Measurements from ENCODE around the gene PPM1F. TPM values are rescaled to one million over a fixed set of nuclear protein-coding genes. Genes with fewer than 3 reads are reported as not detected.

PPM1F gene
- total RNA-seq, 1 experiment from 2014 or later = 28.6 TPM

DNA sequence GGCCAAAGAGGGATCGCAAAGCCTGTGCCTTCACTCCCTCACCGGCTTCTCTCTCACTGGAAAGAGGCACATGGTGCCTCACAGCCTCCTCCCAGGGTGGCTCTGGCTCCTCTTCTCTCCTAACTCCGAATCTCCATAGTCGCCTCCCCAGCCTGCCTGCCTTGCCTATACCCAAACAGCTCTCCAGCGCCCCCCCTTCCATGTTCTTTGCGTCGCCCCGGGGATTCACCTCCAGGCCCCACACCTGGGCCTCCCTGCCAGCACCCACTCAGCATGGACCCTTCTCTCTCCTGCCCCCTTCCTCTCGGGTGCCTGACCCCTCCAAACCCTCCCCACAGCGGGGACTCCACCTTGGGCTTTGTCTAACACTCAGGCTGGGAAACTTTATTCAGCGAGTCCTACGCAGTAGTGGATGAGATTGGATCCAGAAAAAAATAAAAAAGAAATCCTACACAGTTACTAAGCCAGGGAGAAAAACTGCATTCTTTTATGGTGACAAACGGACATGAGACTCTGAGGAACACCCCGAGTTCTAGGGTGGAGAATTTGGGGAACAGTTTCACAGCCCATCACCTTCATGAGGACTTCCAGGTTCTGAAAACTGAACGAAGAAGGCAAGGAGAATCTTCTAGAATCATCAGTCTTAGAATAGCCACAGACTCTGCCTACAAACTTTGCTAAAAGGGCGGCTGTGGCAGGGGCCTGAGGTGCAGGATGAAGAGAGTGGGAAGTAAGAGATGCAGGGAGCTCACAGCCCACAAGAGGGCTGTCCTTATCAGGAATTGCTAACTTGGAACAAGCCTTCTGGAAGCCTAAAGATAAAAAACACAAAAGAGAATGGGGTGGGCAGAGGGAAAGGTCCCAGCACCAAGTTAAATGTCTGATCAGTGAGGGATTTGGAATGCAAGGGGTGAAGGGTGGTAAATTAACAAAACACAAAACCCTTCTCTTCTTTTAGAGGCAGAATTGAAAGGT lies 5.3 kb downstream of the PPM1F start:
- Mint-ChIP-seq H3K27ac (peak overlapping the region; percentile 61), H3K27me3 (ENCODE audit: low read depth) (peaks cover 14% of the 10 kb centered on the region), H3K9me3 (no peaks in the 10 kb centered on the region), H3K4me1 (peaks cover 24% of the 10 kb centered on the region), H3K36me3 (peaks cover 6% of the 10 kb centered on the region), H3K4me3 (no peak overlapping the region)
- TF ChIP-seq, protein P1, sequence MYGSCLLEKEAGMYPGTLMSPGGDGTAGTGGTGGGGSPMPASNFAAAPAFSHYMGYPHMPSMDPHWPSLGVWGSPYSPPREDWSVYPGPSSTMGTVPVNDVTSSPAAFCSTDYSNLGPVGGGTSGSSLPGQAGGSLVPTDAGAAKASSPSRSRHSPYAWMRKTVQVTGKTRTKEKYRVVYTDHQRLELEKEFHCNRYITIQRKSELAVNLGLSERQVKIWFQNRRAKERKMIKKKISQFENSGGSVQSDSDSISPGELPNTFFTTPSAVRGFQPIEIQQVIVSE (CRISPR knock-in tag; IDR thresholded peaks at IDR 0.05; ENCODE audit: borderline replicate concordance) = no peak
- peak; percentile 90 for TF ChIP-seq ZNF423 (CRISPR knock-in tag; IDR thresholded peaks at IDR 0.05)
- POLR2A ChIA-PET = no interaction called here
- CTCF ChIA-PET = interaction anchor here (0.6 to 9.1 kb wide), 25 partner anchors 9 to 304 kb away, joined by 3 to 121 read pairs (median 4); partner anchors contain the start of genes PPIL2 and SDF2L1
- peak; percentile 69 for ATAC-seq
- peak; percentile 65 for DNase-seq (ENCODE audit: low spot score)

DNA sequence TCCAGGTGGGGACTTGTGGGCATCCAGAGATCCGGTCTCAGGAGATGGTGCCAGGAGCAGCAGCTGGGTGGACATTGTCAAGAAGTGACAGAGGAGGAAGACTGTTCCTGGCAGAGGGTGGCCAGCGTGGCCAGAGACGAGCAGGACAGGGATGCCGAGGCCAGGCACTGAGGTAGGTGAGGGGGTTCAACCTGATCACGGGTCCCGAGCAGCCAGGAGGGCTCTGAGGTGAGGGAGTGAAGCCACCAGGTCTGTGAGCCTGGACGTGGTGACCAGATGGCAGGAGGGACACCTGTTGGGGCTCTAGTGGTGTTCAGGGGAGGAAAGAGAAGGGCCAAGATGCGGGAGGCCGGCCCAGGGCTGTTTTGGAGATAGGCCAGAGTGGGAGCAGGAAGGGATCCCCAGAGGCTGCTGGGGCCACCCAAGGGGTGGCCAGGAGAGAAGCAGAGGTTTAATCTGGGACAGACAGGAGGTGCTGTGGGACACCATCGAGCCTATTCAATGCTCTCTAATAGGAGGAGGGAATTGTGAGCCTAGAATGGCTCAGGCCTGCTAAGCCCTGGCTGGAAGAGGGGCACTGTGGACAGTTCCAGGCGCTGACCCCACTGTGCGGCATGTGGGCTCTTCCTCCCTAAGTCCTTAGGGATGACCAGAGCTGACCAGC lies 6.3 kb downstream of the PPM1F start:
- ChIA-PET CTCF (interaction anchor here (0.6 to 9.1 kb wide), 10 partner anchors 8 to 304 kb away, joined by 3 to 121 read pairs (median 3); partner anchors contain the start of gene SDF2L1), POLR2A (no interaction called here)
- ATAC-seq (peak; percentile 22; the same call in 1 of the 2 replicates), DNase-seq (ENCODE audit: low spot score) (no peak)
- H3K4me3 Mint-ChIP-seq = no peak overlapping the region
- H3K27me3 Mint-ChIP-seq (ENCODE audit: low read depth) = peaks cover 8% of the 10 kb centered on the region
- peaks cover 17% of the 10 kb centered on the region for H3K4me1 Mint-ChIP-seq
- TF ChIP-seq, protein P2, sequence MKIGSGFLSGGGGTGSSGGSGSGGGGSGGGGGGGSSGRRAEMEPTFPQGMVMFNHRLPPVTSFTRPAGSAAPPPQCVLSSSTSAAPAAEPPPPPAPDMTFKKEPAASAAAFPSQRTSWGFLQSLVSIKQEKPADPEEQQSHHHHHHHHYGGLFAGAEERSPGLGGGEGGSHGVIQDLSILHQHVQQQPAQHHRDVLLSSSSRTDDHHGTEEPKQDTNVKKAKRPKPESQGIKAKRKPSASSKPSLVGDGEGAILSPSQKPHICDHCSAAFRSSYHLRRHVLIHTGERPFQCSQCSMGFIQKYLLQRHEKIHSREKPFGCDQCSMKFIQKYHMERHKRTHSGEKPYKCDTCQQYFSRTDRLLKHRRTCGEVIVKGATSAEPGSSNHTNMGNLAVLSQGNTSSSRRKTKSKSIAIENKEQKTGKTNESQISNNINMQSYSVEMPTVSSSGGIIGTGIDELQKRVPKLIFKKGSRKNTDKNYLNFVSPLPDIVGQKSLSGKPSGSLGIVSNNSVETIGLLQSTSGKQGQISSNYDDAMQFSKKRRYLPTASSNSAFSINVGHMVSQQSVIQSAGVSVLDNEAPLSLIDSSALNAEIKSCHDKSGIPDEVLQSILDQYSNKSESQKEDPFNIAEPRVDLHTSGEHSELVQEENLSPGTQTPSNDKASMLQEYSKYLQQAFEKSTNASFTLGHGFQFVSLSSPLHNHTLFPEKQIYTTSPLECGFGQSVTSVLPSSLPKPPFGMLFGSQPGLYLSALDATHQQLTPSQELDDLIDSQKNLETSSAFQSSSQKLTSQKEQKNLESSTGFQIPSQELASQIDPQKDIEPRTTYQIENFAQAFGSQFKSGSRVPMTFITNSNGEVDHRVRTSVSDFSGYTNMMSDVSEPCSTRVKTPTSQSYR (CRISPR knock-in tag; IDR thresholded peaks at IDR 0.05) = no peak
- TF ChIP-seq, protein P3, sequence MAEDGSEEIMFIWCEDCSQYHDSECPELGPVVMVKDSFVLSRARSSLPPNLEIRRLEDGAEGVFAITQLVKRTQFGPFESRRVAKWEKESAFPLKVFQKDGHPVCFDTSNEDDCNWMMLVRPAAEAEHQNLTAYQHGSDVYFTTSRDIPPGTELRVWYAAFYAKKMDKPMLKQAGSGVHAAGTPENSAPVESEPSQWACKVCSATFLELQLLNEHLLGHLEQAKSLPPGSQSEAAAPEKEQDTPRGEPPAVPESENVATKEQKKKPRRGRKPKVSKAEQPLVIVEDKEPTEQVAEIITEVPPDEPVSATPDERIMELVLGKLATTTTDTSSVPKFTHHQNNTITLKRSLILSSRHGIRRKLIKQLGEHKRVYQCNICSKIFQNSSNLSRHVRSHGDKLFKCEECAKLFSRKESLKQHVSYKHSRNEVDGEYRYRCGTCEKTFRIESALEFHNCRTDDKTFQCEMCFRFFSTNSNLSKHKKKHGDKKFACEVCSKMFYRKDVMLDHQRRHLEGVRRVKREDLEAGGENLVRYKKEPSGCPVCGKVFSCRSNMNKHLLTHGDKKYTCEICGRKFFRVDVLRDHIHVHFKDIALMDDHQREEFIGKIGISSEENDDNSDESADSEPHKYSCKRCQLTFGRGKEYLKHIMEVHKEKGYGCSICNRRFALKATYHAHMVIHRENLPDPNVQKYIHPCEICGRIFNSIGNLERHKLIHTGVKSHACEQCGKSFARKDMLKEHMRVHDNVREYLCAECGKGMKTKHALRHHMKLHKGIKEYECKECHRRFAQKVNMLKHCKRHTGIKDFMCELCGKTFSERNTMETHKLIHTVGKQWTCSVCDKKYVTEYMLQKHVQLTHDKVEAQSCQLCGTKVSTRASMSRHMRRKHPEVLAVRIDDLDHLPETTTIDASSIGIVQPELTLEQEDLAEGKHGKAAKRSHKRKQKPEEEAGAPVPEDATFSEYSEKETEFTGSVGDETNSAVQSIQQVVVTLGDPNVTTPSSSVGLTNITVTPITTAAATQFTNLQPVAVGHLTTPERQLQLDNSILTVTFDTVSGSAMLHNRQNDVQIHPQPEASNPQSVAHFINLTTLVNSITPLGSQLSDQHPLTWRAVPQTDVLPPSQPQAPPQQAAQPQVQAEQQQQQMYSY (CRISPR knock-in tag; IDR thresholded peaks at IDR 0.05) = no peak
- TF ChIP-seq ZNF396 (CRISPR knock-in tag; IDR thresholded peaks at IDR 0.05; ENCODE audit: borderline replicate concordance) = no peak
- TF ChIP-seq ELF4 (CRISPR knock-in tag; IDR thresholded peaks at IDR 0.05; ENCODE audit: low read depth) = no peak
- TF ChIP-seq, protein P1 (CRISPR knock-in tag; IDR thresholded peaks at IDR 0.05; ENCODE audit: borderline replicate concordance) = no peak
- H3K36me3 Mint-ChIP-seq = peaks cover 6% of the 10 kb centered on the region
- H3K9me3 Mint-ChIP-seq = no peaks in the 10 kb centered on the region
- H3K27ac Mint-ChIP-seq = 0 out of 2 replicates have a peak overlapping the region, but pooled peaks have one; percentile 29

DNA sequence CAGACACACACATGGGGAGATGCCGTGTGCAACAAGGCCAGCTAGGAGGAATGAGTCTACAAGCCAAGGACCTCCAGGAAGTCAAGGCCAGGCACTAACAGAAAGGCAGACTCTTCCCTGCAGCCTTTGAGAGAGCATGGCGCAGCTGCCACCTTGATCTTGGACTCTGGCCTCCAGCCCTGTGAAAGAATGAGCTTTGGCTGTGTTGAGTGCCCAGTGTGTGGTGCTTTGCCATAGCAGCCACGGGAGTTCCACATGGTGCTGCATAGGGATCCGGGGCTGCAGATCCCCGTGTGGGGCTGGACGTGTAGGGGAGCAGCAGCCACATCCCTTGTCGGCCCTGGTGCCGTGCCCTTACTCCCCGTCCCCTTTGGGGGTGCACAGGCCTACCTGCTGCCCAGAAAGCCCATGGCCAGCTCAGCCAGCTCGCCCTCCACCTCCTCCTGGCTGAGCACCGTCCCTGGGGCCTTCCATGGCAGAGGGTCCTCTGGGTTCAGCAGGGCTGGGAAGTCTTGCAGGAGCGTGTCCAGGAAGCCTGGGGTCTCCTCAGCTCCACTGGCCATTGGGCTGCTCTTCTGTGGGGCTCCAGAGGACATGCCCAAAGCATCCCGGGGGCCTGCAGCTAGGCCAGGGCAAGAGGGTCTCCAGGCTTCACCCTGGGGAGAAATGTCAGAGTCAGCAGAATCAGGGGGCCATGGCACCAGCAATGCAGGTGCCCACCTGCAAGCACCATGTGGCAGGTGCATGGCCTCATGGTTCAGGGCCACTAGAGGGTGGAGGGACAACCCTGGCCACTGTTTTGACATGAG lies 7.0 kb downstream of the PPM1F start:
- H3K4me3 Mint-ChIP-seq = no peak overlapping the region
- peaks cover 17% of the 10 kb centered on the region for H3K4me1 Mint-ChIP-seq
- ChIA-PET POLR2A (no interaction called here), CTCF (interaction anchor here (9.1 kb wide), 1 partner anchor 8 kb away, joined by 121 read pairs; no protein-coding TSS in a partner anchor)
- H3K9me3 Mint-ChIP-seq = no peaks in the 10 kb centered on the region
- ATAC-seq (no peak), DNase-seq (ENCODE audit: low spot score) (no peak)
- H3K36me3 Mint-ChIP-seq = peaks cover 6% of the 10 kb centered on the region
- TF ChIP-seq CREM (CRISPR knock-in tag; IDR thresholded peaks at IDR 0.05) = no peak
- no peak for TF ChIP-seq GABPB1 (CRISPR knock-in tag; IDR thresholded peaks at IDR 0.05)
- no peak for TF ChIP-seq RORB (CRISPR knock-in tag; IDR thresholded peaks at IDR 0.05)
- TF ChIP-seq, protein P4, sequence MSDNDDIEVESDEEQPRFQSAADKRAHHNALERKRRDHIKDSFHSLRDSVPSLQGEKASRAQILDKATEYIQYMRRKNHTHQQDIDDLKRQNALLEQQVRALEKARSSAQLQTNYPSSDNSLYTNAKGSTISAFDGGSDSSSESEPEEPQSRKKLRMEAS (CRISPR knock-in tag; IDR thresholded peaks at IDR 0.05) = no peak
- TF ChIP-seq, protein P1 (CRISPR knock-in tag; IDR thresholded peaks at IDR 0.05; ENCODE audit: borderline replicate concordance) = no peak
- no peak for TF ChIP-seq CREB1 (CRISPR knock-in tag; IDR thresholded peaks at IDR 0.05)
- peaks cover 4% of the 10 kb centered on the region for H3K27me3 Mint-ChIP-seq (ENCODE audit: low read depth)
- 0 out of 2 replicates have a peak overlapping the region, but pooled peaks have one; percentile 29 for H3K27ac Mint-ChIP-seq
